Smooth muscle cell (in vitro differentiated cells): ENCODE results near the gene FARS2. TPM values are rescaled to one million over a fixed set of nuclear protein-coding genes. Genes with fewer than 3 reads are reported as not detected.

ENCODE experiments used
- DNase-seq: peaks from one replicate; lab custom pipeline; 2025; ENCODE audit not compliant: unreplicated experiment; lab: John Stamatoyannopoulos, UW
- H2AFZ ChIP-seq: fragments of 200-600 bp; sonication (generic); 2 replicates; pipeline ENCODE4 v1.6.0; 2016; ENCODE audit warnings: antibody characterized with exemption, low read depth, mild to moderate bottlenecking
- H3F3A ChIP-seq: fragments of 200-600 bp; sonication (generic); 2 replicates; pipeline ENCODE4 v1.6.0; 2017; ENCODE audit warnings: antibody characterized with exemption, low read depth
- H3K27ac ChIP-seq: fragments of 200-600 bp; sonication (generic); 2 replicates; pipeline ENCODE4 v1.5.1; 2016; ENCODE audit warnings: low read depth, mild to moderate bottlenecking
- H3K27me3 ChIP-seq: fragments of 200-600 bp; sonication (generic); 2 replicates; pipeline ENCODE4 v1.6.1; 2016; ENCODE audit warnings: low read depth, mild to moderate bottlenecking
- H3K36me3 ChIP-seq: fragments of 200-600 bp; sonication (generic); 2 replicates; pipeline ENCODE4 v1.5.1; 2016; ENCODE audit warnings: low read depth
- H3K4me1 ChIP-seq: fragments of 200-600 bp; sonication (generic); 2 replicates; pipeline ENCODE4 v1.5.1; 2016; ENCODE audit warnings: low read depth
- H3K4me2 ChIP-seq: fragments of 200-600 bp; sonication (generic); 2 replicates; pipeline ENCODE4 v1.6.0; 2016; ENCODE audit warnings: mild to moderate bottlenecking
- H3K4me3 ChIP-seq: fragments of 200-600 bp; sonication (generic); 2 replicates; pipeline ENCODE4 v1.5.1; 2016; ENCODE audit warnings: mild to moderate bottlenecking
- H3K79me2 ChIP-seq: fragments of 200-600 bp; sonication (generic); 2 replicates; pipeline ENCODE4 v1.6.0; 2016; ENCODE audit warnings: low read depth, mild to moderate bottlenecking
- H3K9ac ChIP-seq: fragments of 200-600 bp; sonication (generic); 2 replicates; pipeline ENCODE4 v1.6.0; 2016; ENCODE audit warnings: low read depth
- H3K9me3 ChIP-seq: fragments of 200-600 bp; sonication (generic); replicated peaks from 2 replicates; pipeline ENCODE4 v1.5.1; 2016; ENCODE audit warnings: low read depth
- H4K20me1 ChIP-seq: fragments of 200-600 bp; sonication (generic); 2 replicates; pipeline ENCODE4 v1.6.0; 2016; ENCODE audit warnings: low read depth
- CTCF ChIP-seq: fragments of 200-600 bp; sonication (generic); IDR thresholded peaks from 2 replicates; pipeline ENCODE4 v1.5.1; 2017; ENCODE audit warnings: borderline replicate concordance, mild to moderate bottlenecking, antibody characterized with exemption; ENCODE audit not compliant: insufficient read depth, poor library complexity, severe bottlenecking
- WGBS: methylation state at CpG from one replicate; pipeline ENCODE4 v1.1.7; 2016; ENCODE audit warnings: low lambda C conversion rate; 5-methylcytosine and 5-hydroxymethylcytosine counted together
- polyA plus RNA-seq: library from polyadenylated mRNA; unstranded; fragments of >200 nt; fragmentation: Nextera tagmentation; extraction: Ambion mirVana; gene quantifications from 2 replicates; pipeline ENCODE4 v1.2.1, GENCODE V29; 2016
- total RNA-seq: library from RNA; depleted of rRNA; stranded (reverse); fragments of >200 nt; gene quantifications from 2 replicates; pipeline ENCODE4 v1.2.3, GENCODE V29; 2014

FARS2 gene
- total and polyA plus RNA-seq, 2 experiments from 2014 or later: 9.6 to 13.2 TPM

GRCh38 chr6:5334341-5334740, 73.0 kb downstream of the FARS2 start:
- Histone ChIP-seq H3K4me2 (no peak overlapping the region), H3K4me3 (no peak overlapping the region), H3K9ac (no peak overlapping the region), H3F3A (no peaks in the 10 kb centered on the region), H3K79me2 (peaks cover 7% of the 10 kb centered on the region), H2AFZ (no peak overlapping the region), H3K27me3 (no peaks in the 10 kb centered on the region), H3K27ac (no peak overlapping the region), H3K9me3 (no peaks in the 10 kb centered on the region), H4K20me1 (peaks cover 40% of the 10 kb centered on the region), H3K4me1 (no peaks in the 10 kb centered on the region), H3K36me3 (no peaks in the 10 kb centered on the region)
- WGBS: 100% methylated on average over 1 of the region's 1 CpG
- no peak for DNase-seq
- TF ChIP-seq CTCF: no peak

DNA sequence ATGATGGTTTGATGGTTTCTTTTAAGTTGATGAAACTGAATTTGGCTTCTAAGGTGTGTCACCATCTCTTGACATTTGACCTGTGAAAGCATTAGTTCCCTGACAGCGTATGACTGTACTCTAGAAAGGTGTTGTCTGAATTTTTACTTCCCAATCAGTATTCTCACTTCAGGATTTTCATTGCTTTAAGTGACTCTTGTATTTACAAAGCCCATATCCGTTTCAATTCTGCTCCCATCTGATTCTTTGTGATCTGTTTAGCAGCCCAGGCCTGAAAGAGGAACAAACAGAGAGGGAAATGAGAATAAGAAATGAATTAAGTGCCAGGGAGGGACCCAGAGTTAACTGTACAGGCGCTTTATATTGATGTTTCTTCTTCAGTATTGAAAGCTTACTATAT, 73.7 kb downstream of the FARS2 start:
- H3K27me3 ChIP-seq: no peaks in the 10 kb centered on the region
- no peak overlapping the region for H3K9ac ChIP-seq
- peaks cover 39% of the 10 kb centered on the region for H4K20me1 ChIP-seq
- H3K4me1 ChIP-seq: no peaks in the 10 kb centered on the region
- H3K79me2 ChIP-seq: peaks cover 7% of the 10 kb centered on the region
- no peak overlapping the region for H3K27ac ChIP-seq
- no peaks in the 10 kb centered on the region for H3K9me3 ChIP-seq
- WGBS: 73% methylated on average over 3 of the region's 3 CpGs
- TF ChIP-seq CTCF: no peak
- no peak for DNase-seq
- H3K4me3 ChIP-seq: no peak overlapping the region
- no peaks in the 10 kb centered on the region for H3K36me3 ChIP-seq
- H3F3A ChIP-seq: no peaks in the 10 kb centered on the region
- H2AFZ ChIP-seq: no peak overlapping the region
- no peak overlapping the region for H3K4me2 ChIP-seq

DNA sequence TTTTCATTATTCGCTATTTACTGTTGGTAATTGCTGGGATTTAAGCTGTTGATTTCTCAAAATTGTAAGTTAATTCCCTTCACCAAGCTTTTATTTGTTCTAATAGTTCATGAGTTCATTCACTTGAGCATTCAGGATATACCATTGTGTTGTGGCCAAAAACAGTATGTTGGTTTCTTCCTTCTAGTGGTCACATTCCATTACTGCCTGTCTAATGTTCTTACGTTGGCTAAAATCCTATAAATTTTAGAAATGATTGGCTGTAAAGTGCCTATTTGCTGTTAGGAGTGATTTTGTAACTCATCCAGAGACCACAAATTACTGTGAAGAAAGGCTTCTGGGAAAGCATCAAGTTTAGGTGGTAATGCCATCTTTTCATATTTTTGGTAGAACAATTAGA, 76.3 kb downstream of the FARS2 start:
- H3K36me3 ChIP-seq: no peaks in the 10 kb centered on the region
- 66% methylated on average over 2 of the region's 2 CpGs for WGBS
- H3K4me1 ChIP-seq: no peaks in the 10 kb centered on the region
- H3K4me3 ChIP-seq: no peak overlapping the region
- peaks cover 8% of the 10 kb centered on the region for H3K79me2 ChIP-seq
- no peak overlapping the region for H3K27ac ChIP-seq
- no peak for TF ChIP-seq CTCF
- H3K9me3 ChIP-seq: no peaks in the 10 kb centered on the region
- no peak overlapping the region for H3K9ac ChIP-seq
- no peak for DNase-seq
- H3F3A ChIP-seq: no peaks in the 10 kb centered on the region
- H4K20me1 ChIP-seq: peaks cover 32% of the 10 kb centered on the region
- no peaks in the 10 kb centered on the region for H3K27me3 ChIP-seq
- H3K4me2 ChIP-seq: no peak overlapping the region
- H2AFZ ChIP-seq: no peak overlapping the region

- H2AFZ ChIP-seq: no peak overlapping the region
- H3K36me3 ChIP-seq: no peaks in the 10 kb centered on the region
- peaks cover 28% of the 10 kb centered on the region for H4K20me1 ChIP-seq
- H3K9ac ChIP-seq: no peak overlapping the region
- H3K4me3 ChIP-seq: no peak overlapping the region
- H3F3A ChIP-seq: no peaks in the 10 kb centered on the region
- no peaks in the 10 kb centered on the region for H3K27me3 ChIP-seq
- H3K4me1 ChIP-seq: no peaks in the 10 kb centered on the region
- no peak for DNase-seq
- H3K4me2 ChIP-seq: no peak overlapping the region
- no peaks in the 10 kb centered on the region for H3K9me3 ChIP-seq
- H3K27ac ChIP-seq: no peak overlapping the region
- no peak for TF ChIP-seq CTCF
- 88% methylated on average over 10 of the region's 10 CpGs for WGBS
- H3K79me2 ChIP-seq: peaks cover 8% of the 10 kb centered on the region
These were observed 77.1 kb downstream of the FARS2 start for GRCh38 chr6:5338177-5338960.
